WTC11 (cell line): Measurements from ENCODE around the gene LRRFIP2. TPM values are rescaled to one million over a fixed set of nuclear protein-coding genes. Genes with fewer than 3 reads are reported as not detected.

ENCODE experiments used
- ATAC-seq: fragments of 200-7000 bp; cut with Tn5 transposase; 2 replicates; pipeline ENCODE4 v1.10.0; 2021; ENCODE audit warnings: mild to moderate bottlenecking, moderate library complexity
- CTCF ChIA-PET: fragments of 300-600 bp; sonication (Branson Sonifier 250); formaldehyde crosslinking; loops from one replicate; lab custom pipeline; 2021; ENCODE audit warnings: antibody characterized with exemption; lab: Charles Lee
- POLR2A ChIA-PET: fragments of 350-600 bp; sonication (Branson Sonifier 250); formaldehyde crosslinking; loops from one replicate; lab custom pipeline; 2021; ENCODE audit warnings: antibody characterized with exemption; lab: Charles Lee
- DNase-seq: peaks from one replicate; pipeline ENCODE4 v3.0.0; 2021; ENCODE audit warnings: low spot score
- H3K27ac Mint-ChIP-seq: 2 replicates; pipeline ENCODE4 v1.8.0; 2021; ENCODE audit warnings: mixed read lengths
- H3K27me3 Mint-ChIP-seq: 2 replicates; pipeline ENCODE4 v1.8.0; 2021; ENCODE audit warnings: low read depth, mild to moderate bottlenecking, moderate library complexity, mixed read lengths
- H3K36me3 Mint-ChIP-seq: 2 replicates; pipeline ENCODE4 v1.8.0; 2021; ENCODE audit warnings: mixed read lengths
- H3K4me1 Mint-ChIP-seq: 2 replicates; pipeline ENCODE4 v1.8.0; 2022; ENCODE audit warnings: mixed read lengths
- H3K4me3 Mint-ChIP-seq: 2 replicates; pipeline ENCODE4 v1.8.0; 2021; ENCODE audit warnings: mild to moderate bottlenecking, moderate library complexity, mixed read lengths
- H3K9me3 Mint-ChIP-seq: 2 replicates; pipeline ENCODE4 v1.8.0; 2021; ENCODE audit warnings: mixed read lengths
- AR ChIP-seq: fragments of 250-450 bp; sonication (Bioruptor Pico); IDR thresholded peaks from 2 replicates; pipeline ENCODE4 v1.9.0; 2021; ENCODE audit warnings: mild to moderate bottlenecking
- ERG ChIP-seq: fragments of 250-450 bp; sonication (Bioruptor Pico); IDR thresholded peaks from 2 replicates; pipeline ENCODE4 v1.8.0; 2021; ENCODE audit warnings: mild to moderate bottlenecking
- FOXK1 ChIP-seq: sonication (generic); formaldehyde crosslinking; IDR thresholded peaks from 2 replicates; pipeline ENCODE4 v1.8.0; 2022; ENCODE audit warnings: mild to moderate bottlenecking, moderate library complexity, missing genetic modification reagents
- GABPB1 ChIP-seq: sonication (generic); formaldehyde crosslinking; IDR thresholded peaks from 2 replicates; pipeline ENCODE4 v1.8.1; 2023; ENCODE audit warnings: mild to moderate bottlenecking, missing genetic modification reagents
- JUN ChIP-seq: sonication (generic); formaldehyde crosslinking; IDR thresholded peaks from 2 replicates; pipeline ENCODE4 v1.8.0; 2023; ENCODE audit warnings: mild to moderate bottlenecking, missing genetic modification reagents
- MYBL2 ChIP-seq: sonication (generic); formaldehyde crosslinking; IDR thresholded peaks from 2 replicates; pipeline ENCODE4 v1.8.1; 2023; ENCODE audit warnings: mild to moderate bottlenecking, moderate library complexity, missing genetic modification reagents
- OVOL2 ChIP-seq: fragments of 250-450 bp; sonication (Bioruptor Pico); IDR thresholded peaks from 2 replicates; pipeline ENCODE4 v1.9.0; 2021; ENCODE audit warnings: mild to moderate bottlenecking, borderline replicate concordance
- PRRX2 ChIP-seq: fragments of 250-450 bp; sonication (Bioruptor Pico); IDR thresholded peaks from 2 replicates; pipeline ENCODE4 v1.8.0; 2021; ENCODE audit warnings: mild to moderate bottlenecking
- RORB ChIP-seq: fragments of 250-450 bp; sonication (Bioruptor Pico); IDR thresholded peaks from 2 replicates; pipeline ENCODE4 v1.9.0; 2021; ENCODE audit warnings: mild to moderate bottlenecking
- SMAD4 ChIP-seq: sonication (generic); formaldehyde crosslinking; IDR thresholded peaks from 2 replicates; pipeline ENCODE4 v1.8.0; 2022; ENCODE audit warnings: mild to moderate bottlenecking, missing genetic modification reagents
- SOX15 ChIP-seq: fragments of 250-450 bp; sonication (Bioruptor Pico); IDR thresholded peaks from 2 replicates; pipeline ENCODE4 v1.9.0; 2021; ENCODE audit warnings: mild to moderate bottlenecking
- SP1 ChIP-seq: sonication (generic); formaldehyde crosslinking; conservative IDR thresholded peaks from 2 replicates; pipeline ENCODE4 v1.8.1; 2022; ENCODE audit warnings: missing genetic modification reagents
- TP53 ChIP-seq: sonication (generic); formaldehyde crosslinking; IDR thresholded peaks from 2 replicates; pipeline ENCODE4 v1.8.1; 2023; ENCODE audit warnings: mild to moderate bottlenecking, missing genetic modification reagents
- ZBTB21 ChIP-seq: sonication (generic); formaldehyde crosslinking; IDR thresholded peaks from 2 replicates; pipeline ENCODE4 v1.8.1; 2023; ENCODE audit warnings: mild to moderate bottlenecking, missing genetic modification reagents, borderline replicate concordance
- ZNF281 ChIP-seq: sonication (generic); formaldehyde crosslinking; IDR thresholded peaks from 2 replicates; pipeline ENCODE4 v1.8.0; 2023; ENCODE audit warnings: mild to moderate bottlenecking, missing genetic modification reagents
- ZNF396 ChIP-seq: fragments of 250-450 bp; sonication (Bioruptor Pico); IDR thresholded peaks from 2 replicates; pipeline ENCODE4 v1.8.0; 2021; ENCODE audit warnings: mild to moderate bottlenecking, moderate library complexity, borderline replicate concordance
- ZNF425 ChIP-seq: fragments of 250-450 bp; sonication (Bioruptor Pico); conservative IDR thresholded peaks from 2 replicates; pipeline ENCODE4 v1.9.0; 2021; ENCODE audit warnings: mild to moderate bottlenecking
- ZNF671 ChIP-seq: fragments of 250-450 bp; sonication (Bioruptor Pico); IDR thresholded peaks from 2 replicates; pipeline ENCODE4 v1.8.0; 2021; ENCODE audit warnings: mild to moderate bottlenecking
- total RNA-seq: library from RNA; stranded (reverse); gene quantifications from 3 replicates; pipeline ENCODE4 v1.2.3, GENCODE V29; 2021
- TF ChIP-seq, protein P1 (sequence below): sonication (generic); formaldehyde crosslinking; IDR thresholded peaks from 2 replicates; pipeline ENCODE4 v1.8.1; 2022; ENCODE audit warnings: mild to moderate bottlenecking, moderate library complexity, missing genetic modification reagents
- TF ChIP-seq, protein P2 (sequence below): sonication (generic); formaldehyde crosslinking; IDR thresholded peaks from 2 replicates; pipeline ENCODE4 v1.8.0; 2022; ENCODE audit warnings: mild to moderate bottlenecking, missing genetic modification reagents
- TF ChIP-seq, protein P3 (sequence below): sonication (generic); formaldehyde crosslinking; conservative IDR thresholded peaks from 2 replicates; pipeline ENCODE4 v1.8.1; 2023; ENCODE audit warnings: mild to moderate bottlenecking, low read depth, missing genetic modification reagents, moderate library complexity
- TF ChIP-seq, protein P4 (sequence below): sonication (generic); formaldehyde crosslinking; IDR thresholded peaks from 2 replicates; pipeline ENCODE4 v1.8.0; 2022; ENCODE audit warnings: mild to moderate bottlenecking, missing genetic modification reagents

LRRFIP2 gene
- total RNA-seq, 1 experiment from 2014 or later = 23.7 TPM

DNA sequence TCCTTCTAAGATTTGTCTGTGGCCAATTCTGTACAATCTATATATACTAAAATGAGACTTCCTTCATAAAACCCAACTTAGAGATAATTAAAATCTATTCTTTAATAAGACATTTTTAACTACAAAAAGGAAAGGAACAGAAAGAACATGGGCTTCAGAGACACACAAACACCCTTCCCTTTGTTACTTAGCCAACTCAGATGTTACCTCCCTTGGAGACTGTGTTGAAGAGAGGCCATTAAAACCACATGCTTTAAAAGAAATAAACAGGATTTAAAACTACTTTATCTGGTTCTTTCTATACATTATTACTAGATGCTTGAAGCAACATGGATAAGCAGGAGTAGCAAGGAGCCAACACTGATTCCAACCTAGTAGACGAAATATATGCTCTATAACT, 42.0 kb downstream of the LRRFIP2 start:
- no peak overlapping the region for H3K4me3 Mint-ChIP-seq
- POLR2A ChIA-PET = interaction anchor here (0.6 kb wide), 1 partner anchor 24 kb away, joined by 4 read pairs; no protein-coding TSS in a partner anchor
- no peak overlapping the region for H3K27ac Mint-ChIP-seq
- H3K36me3 Mint-ChIP-seq = no peaks in the 10 kb centered on the region
- no peaks in the 10 kb centered on the region for H3K27me3 Mint-ChIP-seq
- peaks cover 21% of the 10 kb centered on the region for H3K4me1 Mint-ChIP-seq
- H3K9me3 Mint-ChIP-seq = no peaks in the 10 kb centered on the region
- TF ChIP-seq AR (CRISPR knock-in tag) (no peak), ZNF425 (CRISPR knock-in tag) (no peak), ZNF396 (no peak), ZBTB21 (no peak), GABPB1 (CRISPR knock-in tag) (no peak), SOX15 (CRISPR knock-in tag) (no peak), MYBL2 (CRISPR knock-in tag) (no peak), ZNF281 (CRISPR knock-in tag) (no peak), FOXK1 (no peak), SP1 (CRISPR knock-in tag) (no peak), ZNF671 (CRISPR knock-in tag) (no peak), RORB (no peak)
- TF ChIP-seq, protein P1, sequence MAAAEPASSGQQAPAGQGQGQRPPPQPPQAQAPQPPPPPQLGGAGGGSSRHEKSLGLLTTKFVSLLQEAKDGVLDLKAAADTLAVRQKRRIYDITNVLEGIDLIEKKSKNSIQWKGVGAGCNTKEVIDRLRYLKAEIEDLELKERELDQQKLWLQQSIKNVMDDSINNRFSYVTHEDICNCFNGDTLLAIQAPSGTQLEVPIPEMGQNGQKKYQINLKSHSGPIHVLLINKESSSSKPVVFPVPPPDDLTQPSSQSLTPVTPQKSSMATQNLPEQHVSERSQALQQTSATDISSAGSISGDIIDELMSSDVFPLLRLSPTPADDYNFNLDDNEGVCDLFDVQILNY = no peak
- TF ChIP-seq, protein P2, sequence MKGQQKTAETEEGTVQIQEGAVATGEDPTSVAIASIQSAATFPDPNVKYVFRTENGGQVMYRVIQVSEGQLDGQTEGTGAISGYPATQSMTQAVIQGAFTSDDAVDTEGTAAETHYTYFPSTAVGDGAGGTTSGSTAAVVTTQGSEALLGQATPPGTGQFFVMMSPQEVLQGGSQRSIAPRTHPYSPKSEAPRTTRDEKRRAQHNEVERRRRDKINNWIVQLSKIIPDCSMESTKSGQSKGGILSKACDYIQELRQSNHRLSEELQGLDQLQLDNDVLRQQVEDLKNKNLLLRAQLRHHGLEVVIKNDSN (CRISPR knock-in tag) = no peak
- TF ChIP-seq, all 79 proteins: peak for 0
- ATAC-seq (0 out of 2 replicates have a peak, but pooled peaks have one; percentile 38), DNase-seq (no peak)
- CTCF ChIA-PET = no interaction called here

- ChIA-PET POLR2A (interaction anchor here (0.6 kb wide), 1 partner anchor 24 kb away, joined by 4 read pairs; no protein-coding TSS in a partner anchor), CTCF (no interaction called here)
- DNase-seq (no peak), ATAC-seq (no peak)
- Mint-ChIP-seq H3K27ac (peak overlapping the region; percentile 16; the same call in 1 of the 2 replicates), H3K4me3 (no peak overlapping the region), H3K36me3 (no peaks in the 10 kb centered on the region), H3K27me3 (no peaks in the 10 kb centered on the region), H3K9me3 (no peaks in the 10 kb centered on the region), H3K4me1 (peaks cover 21% of the 10 kb centered on the region)
- TF ChIP-seq TP53 = no peak
- TF ChIP-seq, protein P1 = no peak
- TF ChIP-seq OVOL2 = no peak
- TF ChIP-seq ERG (CRISPR knock-in tag) = no peak
- TF ChIP-seq, protein P3, sequence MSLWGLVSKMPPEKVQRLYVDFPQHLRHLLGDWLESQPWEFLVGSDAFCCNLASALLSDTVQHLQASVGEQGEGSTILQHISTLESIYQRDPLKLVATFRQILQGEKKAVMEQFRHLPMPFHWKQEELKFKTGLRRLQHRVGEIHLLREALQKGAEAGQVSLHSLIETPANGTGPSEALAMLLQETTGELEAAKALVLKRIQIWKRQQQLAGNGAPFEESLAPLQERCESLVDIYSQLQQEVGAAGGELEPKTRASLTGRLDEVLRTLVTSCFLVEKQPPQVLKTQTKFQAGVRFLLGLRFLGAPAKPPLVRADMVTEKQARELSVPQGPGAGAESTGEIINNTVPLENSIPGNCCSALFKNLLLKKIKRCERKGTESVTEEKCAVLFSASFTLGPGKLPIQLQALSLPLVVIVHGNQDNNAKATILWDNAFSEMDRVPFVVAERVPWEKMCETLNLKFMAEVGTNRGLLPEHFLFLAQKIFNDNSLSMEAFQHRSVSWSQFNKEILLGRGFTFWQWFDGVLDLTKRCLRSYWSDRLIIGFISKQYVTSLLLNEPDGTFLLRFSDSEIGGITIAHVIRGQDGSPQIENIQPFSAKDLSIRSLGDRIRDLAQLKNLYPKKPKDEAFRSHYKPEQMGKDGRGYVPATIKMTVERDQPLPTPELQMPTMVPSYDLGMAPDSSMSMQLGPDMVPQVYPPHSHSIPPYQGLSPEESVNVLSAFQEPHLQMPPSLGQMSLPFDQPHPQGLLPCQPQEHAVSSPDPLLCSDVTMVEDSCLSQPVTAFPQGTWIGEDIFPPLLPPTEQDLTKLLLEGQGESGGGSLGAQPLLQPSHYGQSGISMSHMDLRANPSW (CRISPR knock-in tag) = no peak
- no peak for TF ChIP-seq SMAD4 (CRISPR knock-in tag)
- TF ChIP-seq PRRX2 (CRISPR knock-in tag) = no peak
- TF ChIP-seq, protein P4, sequence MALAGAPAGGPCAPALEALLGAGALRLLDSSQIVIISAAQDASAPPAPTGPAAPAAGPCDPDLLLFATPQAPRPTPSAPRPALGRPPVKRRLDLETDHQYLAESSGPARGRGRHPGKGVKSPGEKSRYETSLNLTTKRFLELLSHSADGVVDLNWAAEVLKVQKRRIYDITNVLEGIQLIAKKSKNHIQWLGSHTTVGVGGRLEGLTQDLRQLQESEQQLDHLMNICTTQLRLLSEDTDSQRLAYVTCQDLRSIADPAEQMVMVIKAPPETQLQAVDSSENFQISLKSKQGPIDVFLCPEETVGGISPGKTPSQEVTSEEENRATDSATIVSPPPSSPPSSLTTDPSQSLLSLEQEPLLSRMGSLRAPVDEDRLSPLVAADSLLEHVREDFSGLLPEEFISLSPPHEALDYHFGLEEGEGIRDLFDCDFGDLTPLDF (CRISPR knock-in tag) = no peak
- TF ChIP-seq JUN (CRISPR knock-in tag) = no peak
Observed at GRCh38 chr3:37131860-37132144, 42.6 kb downstream of the LRRFIP2 start.
